Sigmoid colon (tissue), 7 donors: Measurements from ENCODE around the gene LARGE2. TPM values are rescaled to one million over a fixed set of nuclear protein-coding genes. Genes with fewer than 3 reads are reported as not detected.

Experiments
- DNase-seq: peaks from one replicate; pipeline ENCODE4 v3.0.0-alpha.2; 2019
- H3K27ac ChIP-seq, 4 donors: fragments of 200-600 bp; sonication (generic); one replicate each; pipeline ENCODE4 v1.5.1; 2016 to 2019; ENCODE audit warnings: mild to moderate bottlenecking in 1 of 4
- H3K27me3 ChIP-seq, 3 donors: fragments of 200-600 bp; sonication (generic); one replicate each; pipeline ENCODE4 v1.5.1; 2019; ENCODE audit warnings: mild to moderate bottlenecking in 1 of 3
- H3K36me3 ChIP-seq, 4 donors: fragments of 200-600 bp; sonication (generic); one replicate each; pipeline ENCODE4 v1.5.1; 2016 to 2019
- H3K4me1 ChIP-seq, 4 donors: fragments of 200-600 bp; sonication (generic); one replicate each; pipeline ENCODE4 v1.5.1; 2017 to 2019
- H3K4me3 ChIP-seq, 4 donors: fragments of 200-600 bp; sonication (generic); one replicate each; pipeline ENCODE4 v1.5.1; 2017 to 2019; ENCODE audit warnings: mild to moderate bottlenecking in 2 of 4, moderate library complexity in 1 of 4
- H3K9me3 ChIP-seq, 4 donors: fragments of 200-600 bp in 3 of 4; sonication (generic) in 3 of 4; one replicate each; pipeline versions ENCODE4 v1.5.1 to v1.6.1; 2013 to 2019
- EP300 ChIP-seq, 4 donors: sonication (generic); formaldehyde crosslinking; IDR thresholded peaks; one replicate each; pipeline ENCODE4 v1.6.1; 2017; ENCODE audit warnings: antibody characterized with exemption in 4 of 4
- POLR2A ChIP-seq, 2 donors: fragments of 450-650 bp; IDR thresholded peaks; one replicate each; pipeline ENCODE4 v1.6.1; 2016; ENCODE audit warnings: antibody characterized with exemption in 2 of 2, mild to moderate bottlenecking in 2 of 2, moderate library complexity in 2 of 2
- POLR2AphosphoS5 ChIP-seq, 4 donors: sonication (generic); formaldehyde crosslinking; IDR thresholded peaks; one replicate each; pipeline ENCODE4 v1.6.1; 2017; ENCODE audit warnings: antibody characterized with exemption in 4 of 4
- WGBS, 2 donors: extraction: QIAGEN DNeasy Blood & Tissue Kit; methylation state at CpG; one replicate each; pipeline ENCODE4 v1.1.7; 2013; 5-methylcytosine and 5-hydroxymethylcytosine counted together
- intact Hi-C: fragments of 100-400 bp; cut with DNase I; formaldehyde crosslinking; loops from one replicate; pipeline ENCODE4 v1.15.1; 2023
- polyA plus RNA-seq, 3 donors: library from polyadenylated mRNA; stranded (reverse); fragments of 200-250 nt; gene quantifications; one replicate each; pipeline ENCODE4 v1.2.3, GENCODE V29; 2013
- total RNA-seq, 4 donors: library from RNA; depleted of rRNA; stranded (reverse); fragments of >200 nt; gene quantifications; one replicate each; pipeline ENCODE4 v1.1.0, GENCODE V29; 2016
- TF ChIP-seq, protein P1 (sequence below), 4 experiments: fragments of 450-650 bp in 3 of 4; fragments of 200-600 bp in 1 of 4; IDR thresholded peaks; one replicate each; pipeline ENCODE4 v1.5.1; 2016 to 2019; ENCODE audit warnings: antibody characterized with exemption in 4 of 4, mild to moderate bottlenecking in 3 of 4, moderate library complexity in 2 of 4
- donor health status: healthy with polysubstance abuse.
- donor health status: Bipolar disorder and iron deficiency.
- donor health status: healthy.

The LARGE2 gene
- total and polyA plus RNA-seq, 7 donors: 0.46 to 13.6 TPM; not detected in 5

- Histone ChIP-seq H3K9me3 (no peaks in the 10 kb centered on the region), H3K27ac (no peak overlapping the region), H3K4me1 (peaks cover 0 to 9% (median 3%) of the 10 kb centered on the region in 4 donors), H3K4me3 (no peak overlapping the region), H3K36me3 (peaks cover 14 to 27% (median 24%) of the 10 kb centered on the region in 4 donors), H3K27me3 (peaks cover 0 to 13% (median 0%) of the 10 kb centered on the region in 3 donors)
- intact Hi-C loops: no loop called here
- WGBS, 2 donors: 49 to 62% methylated on average over 10 of the region's 10 CpGs
- no peak for TF ChIP-seq EP300 (IDR thresholded peaks at IDR 0.05)
- no peak for TF ChIP-seq POLR2A (IDR thresholded peaks at IDR 0.05)
- TF ChIP-seq, protein P1, sequence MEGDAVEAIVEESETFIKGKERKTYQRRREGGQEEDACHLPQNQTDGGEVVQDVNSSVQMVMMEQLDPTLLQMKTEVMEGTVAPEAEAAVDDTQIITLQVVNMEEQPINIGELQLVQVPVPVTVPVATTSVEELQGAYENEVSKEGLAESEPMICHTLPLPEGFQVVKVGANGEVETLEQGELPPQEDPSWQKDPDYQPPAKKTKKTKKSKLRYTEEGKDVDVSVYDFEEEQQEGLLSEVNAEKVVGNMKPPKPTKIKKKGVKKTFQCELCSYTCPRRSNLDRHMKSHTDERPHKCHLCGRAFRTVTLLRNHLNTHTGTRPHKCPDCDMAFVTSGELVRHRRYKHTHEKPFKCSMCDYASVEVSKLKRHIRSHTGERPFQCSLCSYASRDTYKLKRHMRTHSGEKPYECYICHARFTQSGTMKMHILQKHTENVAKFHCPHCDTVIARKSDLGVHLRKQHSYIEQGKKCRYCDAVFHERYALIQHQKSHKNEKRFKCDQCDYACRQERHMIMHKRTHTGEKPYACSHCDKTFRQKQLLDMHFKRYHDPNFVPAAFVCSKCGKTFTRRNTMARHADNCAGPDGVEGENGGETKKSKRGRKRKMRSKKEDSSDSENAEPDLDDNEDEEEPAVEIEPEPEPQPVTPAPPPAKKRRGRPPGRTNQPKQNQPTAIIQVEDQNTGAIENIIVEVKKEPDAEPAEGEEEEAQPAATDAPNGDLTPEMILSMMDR (IDR thresholded peaks at IDR 0.05): no peak
- TF ChIP-seq POLR2AphosphoS5 (IDR thresholded peaks at IDR 0.05): no peak
- no peak for DNase-seq
These were observed 7.1 kb downstream of the LARGE2 start for GRCh38 chr11:45929486-45930030.

- H3K36me3 ChIP-seq: peaks cover 14 to 33% (median 31%) of the 10 kb centered on the region in 4 donors
These were observed 7.8 kb downstream of the LARGE2 start for GRCh38 chr11:45930031-45930794.

DNA sequence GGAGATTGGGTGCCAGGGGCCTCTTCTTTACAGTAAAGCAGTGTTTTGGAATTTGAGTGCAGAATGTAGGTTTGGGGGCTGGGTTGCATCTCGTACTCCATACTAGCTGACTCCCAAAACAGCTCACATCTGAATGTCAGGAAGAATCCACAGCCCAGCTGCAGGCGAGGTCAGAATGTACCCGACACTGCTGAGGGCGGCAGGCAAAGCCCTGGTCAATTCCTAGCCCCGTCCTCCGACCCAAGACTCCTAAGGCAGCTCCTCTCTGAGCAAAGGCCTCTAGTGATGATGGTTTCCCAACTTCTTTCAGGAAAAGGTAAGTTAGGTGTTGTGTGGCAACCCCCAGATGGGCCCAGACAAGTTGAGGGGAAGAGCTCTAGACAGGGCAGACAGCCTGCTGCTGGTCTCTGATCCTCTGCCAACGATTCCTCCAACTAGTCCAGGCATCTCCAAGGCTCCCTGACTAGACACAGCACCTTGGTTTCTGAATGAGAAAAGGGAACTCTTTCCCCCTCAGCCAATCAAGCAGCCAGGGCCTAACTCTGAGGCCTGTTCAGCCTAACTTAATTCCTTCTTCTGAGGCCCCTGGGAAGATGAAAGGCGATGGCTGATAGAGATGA lies 8.6 kb downstream of the LARGE2 start:
- no peak overlapping the region for H3K4me3 ChIP-seq
- no peak overlapping the region for H3K27ac ChIP-seq
- WGBS, 2 donors: 84 to 85% methylated on average over 8 of the region's 8 CpGs
- H3K36me3 ChIP-seq: peaks cover 14 to 42% (median 38%) of the 10 kb centered on the region in 4 donors
- DNase-seq: no peak
- TF ChIP-seq, protein P1 (IDR thresholded peaks at IDR 0.05): no peak
- TF ChIP-seq EP300 (IDR thresholded peaks at IDR 0.05): no peak
- TF ChIP-seq POLR2AphosphoS5 (IDR thresholded peaks at IDR 0.05): no peak
- TF ChIP-seq POLR2A (IDR thresholded peaks at IDR 0.05): no peak
- no peaks in the 10 kb centered on the region for H3K9me3 ChIP-seq
- peaks cover 0 to 3% (median 0%) of the 10 kb centered on the region in 3 donors for H3K27me3 ChIP-seq
- intact Hi-C loops: no loop called here
- peaks cover 0 to 9% (median 3%) of the 10 kb centered on the region in 4 donors for H3K4me1 ChIP-seq

More at GRCh38 chr11:45930031-45930794, 7.8 kb downstream of the LARGE2 start:
- WGBS, 2 donors: 23 to 44% methylated on average over 14 of the region's 14 CpGs
- intact Hi-C loops: no loop called here
- Histone ChIP-seq H3K4me3 (no peak overlapping the region), H3K27me3 (peaks cover 0 to 12% (median 0%) of the 10 kb centered on the region in 3 donors), H3K9me3 (no peaks in the 10 kb centered on the region), H3K4me1 (peaks cover 0 to 9% (median 3%) of the 10 kb centered on the region in 4 donors), H3K27ac (no peak overlapping the region)
- TF ChIP-seq EP300 (IDR thresholded peaks at IDR 0.05) (no peak), POLR2AphosphoS5 (IDR thresholded peaks at IDR 0.05) (no peak), POLR2A (IDR thresholded peaks at IDR 0.05) (no peak)
- TF ChIP-seq, protein P1 (IDR thresholded peaks at IDR 0.05): no peak
- DNase-seq: peak; percentile 63

- H3K27ac ChIP-seq: no peak overlapping the region
- H3K4me1 ChIP-seq: peaks cover 0 to 9% (median 3%) of the 10 kb centered on the region in 4 donors
- intact Hi-C loops: no loop called here
- DNase-seq: no peak
- no peak for TF ChIP-seq EP300 (IDR thresholded peaks at IDR 0.05)
- TF ChIP-seq, protein P1 (IDR thresholded peaks at IDR 0.05): no peak
- no peak for TF ChIP-seq POLR2A (IDR thresholded peaks at IDR 0.05)
- no peak for TF ChIP-seq POLR2AphosphoS5 (IDR thresholded peaks at IDR 0.05)
- peaks cover 0 to 3% (median 0%) of the 10 kb centered on the region in 3 donors for H3K27me3 ChIP-seq
- H3K36me3 ChIP-seq: peaks cover 14 to 49% (median 45%) of the 10 kb centered on the region in 4 donors
- no peaks in the 10 kb centered on the region for H3K9me3 ChIP-seq
- WGBS, 2 donors: 88 to 93% methylated on average over 10 of the region's 10 CpGs
- H3K4me3 ChIP-seq: no peak overlapping the region
These were observed 9.3 kb downstream of the LARGE2 start for GRCh38 chr11:45931739-45932138.
